ENCODE measurements around the gene ANKRD17.

Gene ANKRD17

GRCh38 chr4:73172161-73172560, 86.4 kb downstream of the ANKRD17 start:
- H3K36me3 ChIP-seq (ENCODE audit: insufficient read depth, low read length), result peaks cover 99% of the 10 kb centered on the region
- no peak overlapping the region for H3K4me2 ChIP-seq (ENCODE audit: low read depth, low read length, poor library complexity, severe bottlenecking)
- no peaks in the 10 kb centered on the region for H3K27me3 ChIP-seq (ENCODE audit: insufficient read depth, low read length, poor library complexity, severe bottlenecking)
- H2AFZ ChIP-seq (ENCODE audit: low read length), result no peak overlapping the region
- no peak overlapping the region for H3K4me3 ChIP-seq (ENCODE audit: low read length, poor library complexity, severe bottlenecking)
- no peaks in the 10 kb centered on the region for H3K9me2 ChIP-seq (replicated peaks; ENCODE audit: low read depth, low read length)
- peaks cover 4% of the 10 kb centered on the region for H4K20me1 ChIP-seq (ENCODE audit: insufficient read depth, low read length, poor library complexity, severe bottlenecking)
- TF ChIP-seq CTCF (conservative IDR thresholded peaks at IDR 0.05; ENCODE audit: low read length), result no peak
- TF ChIP-seq EZH2phosphoT487 (IDR thresholded peaks at IDR 0.05; ENCODE audit: borderline replicate concordance), result no peak
- H3K4me1 ChIP-seq (ENCODE audit: insufficient read depth, low read length, poor library complexity, severe bottlenecking), result no peaks in the 10 kb centered on the region
- H3K9me3 ChIP-seq (ENCODE audit: insufficient read depth, low read depth, low read length), result 0 out of 2 replicates have a peak, but pooled peaks cover 13% of the 10 kb centered on the region
- no peak overlapping the region for H3K9ac ChIP-seq (ENCODE audit: low read depth, low read length, poor library complexity, severe bottlenecking)
- peaks cover 75% of the 10 kb centered on the region for H3K79me2 ChIP-seq (ENCODE audit: insufficient read depth, low read length)
- no peaks in the 10 kb centered on the region for H3F3A ChIP-seq (ENCODE audit: low read depth)

GRCh38 chr4:73170518-73171198, 87.9 kb downstream of the ANKRD17 start:
- Histone ChIP-seq H3K4me2 (ENCODE audit: low read depth, low read length, poor library complexity, severe bottlenecking) (no peak overlapping the region), H3K79me2 (ENCODE audit: insufficient read depth, low read length) (peaks cover 68% of the 10 kb centered on the region), H3K36me3 (ENCODE audit: insufficient read depth, low read length) (peaks cover 98% of the 10 kb centered on the region)

GRCh38 chr4:73166212-73166611, 92.4 kb downstream of the ANKRD17 start:
- Histone ChIP-seq H3K4me1 (ENCODE audit: insufficient read depth, low read length, poor library complexity, severe bottlenecking) (no peaks in the 10 kb centered on the region), H3K36me3 (ENCODE audit: insufficient read depth, low read length) (peaks cover 92% of the 10 kb centered on the region; the same call in 1 of the 2 replicates), H3K79me2 (ENCODE audit: insufficient read depth, low read length) (peaks cover 34% of the 10 kb centered on the region; the same call in 1 of the 2 replicates)

More at GRCh38 chr4:73170518-73171198, 87.9 kb downstream of the ANKRD17 start:
- H3K9ac ChIP-seq (ENCODE audit: low read depth, low read length, poor library complexity, severe bottlenecking), result no peak overlapping the region
- TF ChIP-seq CTCF (conservative IDR thresholded peaks at IDR 0.05; ENCODE audit: low read length) (no peak), EZH2phosphoT487 (IDR thresholded peaks at IDR 0.05; ENCODE audit: borderline replicate concordance) (no peak)
- H3K27me3 ChIP-seq (ENCODE audit: insufficient read depth, low read length, poor library complexity, severe bottlenecking), result no peaks in the 10 kb centered on the region
- no peaks in the 10 kb centered on the region for H3K4me1 ChIP-seq (ENCODE audit: insufficient read depth, low read length, poor library complexity, severe bottlenecking)
- H3K9me2 ChIP-seq (replicated peaks; ENCODE audit: low read depth, low read length), result no peaks in the 10 kb centered on the region
- peaks cover 20% of the 10 kb centered on the region; the same call in 1 of the 2 replicates for H3K9me3 ChIP-seq (ENCODE audit: insufficient read depth, low read depth, low read length)
- H3F3A ChIP-seq (ENCODE audit: low read depth), result no peaks in the 10 kb centered on the region
- no peak overlapping the region for H3K4me3 ChIP-seq (ENCODE audit: low read length, poor library complexity, severe bottlenecking)
- no peak overlapping the region for H2AFZ ChIP-seq (ENCODE audit: low read length)
- peaks cover 4% of the 10 kb centered on the region for H4K20me1 ChIP-seq (ENCODE audit: insufficient read depth, low read length, poor library complexity, severe bottlenecking)

More at GRCh38 chr4:73166212-73166611, 92.4 kb downstream of the ANKRD17 start:
- peaks cover 6% of the 10 kb centered on the region; the same call in 1 of the 2 replicates for H3K9me3 ChIP-seq (ENCODE audit: insufficient read depth, low read depth, low read length)
- no peak for TF ChIP-seq EZH2phosphoT487 (IDR thresholded peaks at IDR 0.05; ENCODE audit: borderline replicate concordance)
- no peak for TF ChIP-seq CTCF (conservative IDR thresholded peaks at IDR 0.05; ENCODE audit: low read length)
- H3K9ac ChIP-seq (ENCODE audit: low read depth, low read length, poor library complexity, severe bottlenecking), result no peak overlapping the region
- no peaks in the 10 kb centered on the region for H3F3A ChIP-seq (ENCODE audit: low read depth)
- H4K20me1 ChIP-seq (ENCODE audit: insufficient read depth, low read length, poor library complexity, severe bottlenecking), result no peaks in the 10 kb centered on the region
- no peaks in the 10 kb centered on the region for H3K9me2 ChIP-seq (replicated peaks; ENCODE audit: low read depth, low read length)
- H3K27me3 ChIP-seq (ENCODE audit: insufficient read depth, low read length, poor library complexity, severe bottlenecking), result no peaks in the 10 kb centered on the region
- H3K4me3 ChIP-seq (ENCODE audit: low read length, poor library complexity, severe bottlenecking), result no peak overlapping the region
- no peak overlapping the region for H3K4me2 ChIP-seq (ENCODE audit: low read depth, low read length, poor library complexity, severe bottlenecking)
- H2AFZ ChIP-seq (ENCODE audit: low read length), result no peak overlapping the region
